GM19467 (cell line): ENCODE measurements around the gene RBM26.

Source experiments
- ATAC-seq: cut with Tn5 transposase; IDR thresholded peaks from one replicate; pipeline ENCODE4 v1.9.1; 2021; ENCODE audit warnings: mild to moderate bottlenecking, moderate library complexity; ENCODE audit not compliant: unreplicated experiment

RBM26 gene

GRCh38 chr13:79405831-79406596 lies at the start of gene RBM26:
RBM26 (minus strand) TSS chr13:79406255; CDS start chr13:79405774, 481 bp downstream.
- ATAC-seq = peak; percentile 80

- ATAC-seq = no peak
Measured at GRCh38 chr13:79455331-79455730, 49.3 kb upstream of the RBM26 start.

- no peak for ATAC-seq
Measured at GRCh38 chr13:79452239-79452913, 46.3 kb upstream of the RBM26 start.

- peak; percentile 95 for ATAC-seq
Measured at GRCh38 chr13:79451500-79451962, 45.5 kb upstream of the RBM26 start.

GRCh38 chr13:79450110-79450509 lies 44.1 kb upstream of the RBM26 start:
- no peak for ATAC-seq

GRCh38 chr13:79448413-79448812 lies 42.4 kb upstream of the RBM26 start:
- ATAC-seq = no peak

- ATAC-seq = no peak
Measured at GRCh38 chr13:79447741-79448140, 41.7 kb upstream of the RBM26 start.

GRCh38 chr13:79447141-79447540 lies 41.1 kb upstream of the RBM26 start:
- no peak for ATAC-seq

GRCh38 chr13:79445968-79446645 lies 40.1 kb upstream of the RBM26 start:
- ATAC-seq = no peak

GRCh38 chr13:79442706-79443105 lies 36.7 kb upstream of the RBM26 start:
- ATAC-seq = no peak

GRCh38 chr13:79442221-79442620 lies 36.2 kb upstream of the RBM26 start:
- ATAC-seq = no peak

- no peak for ATAC-seq
Measured at GRCh38 chr13:79440958-79441528, 35.0 kb upstream of the RBM26 start.

- no peak for ATAC-seq
Measured at GRCh38 chr13:79439275-79439674, 33.2 kb upstream of the RBM26 start.

GRCh38 chr13:79435561-79435990 lies 29.5 kb upstream of the RBM26 start:
- no peak for ATAC-seq

- no peak for ATAC-seq
Measured at GRCh38 chr13:79434556-79434955, 28.5 kb upstream of the RBM26 start.

GRCh38 chr13:79432992-79433391 lies 26.9 kb upstream of the RBM26 start:
- no peak for ATAC-seq

- ATAC-seq = no peak
Measured at GRCh38 chr13:79432086-79432485, 26.0 kb upstream of the RBM26 start.

- no peak for ATAC-seq
Measured at GRCh38 chr13:79429309-79429708, 23.3 kb upstream of the RBM26 start.

- no peak for ATAC-seq
Measured at GRCh38 chr13:79427883-79428282, 21.8 kb upstream of the RBM26 start.

GRCh38 chr13:79427265-79427664 lies 21.2 kb upstream of the RBM26 start:
- ATAC-seq = no peak
